Endometrial microvascular endothelial cells (primary cell): ENCODE data around the gene POLR2J2. TPM values are rescaled to one million over a fixed set of nuclear protein-coding genes. Genes with fewer than 3 reads are reported as not detected.
"Not testable (repeated sequence)": the region's sequence is repeated elsewhere in the genome, so short reads cannot be mapped to it uniquely, and the experiment has no call there.

Source experiments
- in situ Hi-C: cut with HindIII; loops from 2 replicates; pipeline ENCODE4 v1.10.0; 2017; ENCODE audit warnings: low sequenced_read_pairs, low pct_unique_long_range_greater_than_20kb; ENCODE audit errors: inconsistent ontology term
- total RNA-seq: library from RNA; depleted of rRNA; stranded (reverse); fragments of >200 nt; gene quantifications from one replicate; pipeline ENCODE4 v1.2.3, GENCODE V29; 2015; ENCODE audit errors: inconsistent ontology term

Gene POLR2J2
- total RNA-seq, 1 donor from 2014 or later: 2.0 TPM

DNA sequence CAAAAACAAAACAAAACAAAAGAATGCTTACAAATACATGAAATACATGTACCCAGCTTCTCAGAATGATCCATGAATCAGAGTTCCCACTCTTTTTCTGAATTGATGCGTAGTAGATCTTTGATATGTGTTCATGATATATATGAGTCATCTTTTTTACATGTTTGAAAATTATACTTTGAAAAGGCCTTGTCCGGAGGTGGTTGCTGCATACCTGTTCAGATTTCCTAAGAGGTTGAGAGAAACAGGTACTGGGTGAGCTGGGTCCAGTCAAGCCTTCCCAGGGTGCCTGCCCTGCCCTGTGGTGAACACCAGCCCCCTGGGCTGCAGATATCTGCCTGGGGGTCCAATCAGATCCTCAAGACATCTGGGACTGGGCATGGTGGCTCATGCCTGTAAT, 4.1 kb upstream of the POLR2J2 start:
- in situ Hi-C loops: not testable (repeated sequence)

DNA sequence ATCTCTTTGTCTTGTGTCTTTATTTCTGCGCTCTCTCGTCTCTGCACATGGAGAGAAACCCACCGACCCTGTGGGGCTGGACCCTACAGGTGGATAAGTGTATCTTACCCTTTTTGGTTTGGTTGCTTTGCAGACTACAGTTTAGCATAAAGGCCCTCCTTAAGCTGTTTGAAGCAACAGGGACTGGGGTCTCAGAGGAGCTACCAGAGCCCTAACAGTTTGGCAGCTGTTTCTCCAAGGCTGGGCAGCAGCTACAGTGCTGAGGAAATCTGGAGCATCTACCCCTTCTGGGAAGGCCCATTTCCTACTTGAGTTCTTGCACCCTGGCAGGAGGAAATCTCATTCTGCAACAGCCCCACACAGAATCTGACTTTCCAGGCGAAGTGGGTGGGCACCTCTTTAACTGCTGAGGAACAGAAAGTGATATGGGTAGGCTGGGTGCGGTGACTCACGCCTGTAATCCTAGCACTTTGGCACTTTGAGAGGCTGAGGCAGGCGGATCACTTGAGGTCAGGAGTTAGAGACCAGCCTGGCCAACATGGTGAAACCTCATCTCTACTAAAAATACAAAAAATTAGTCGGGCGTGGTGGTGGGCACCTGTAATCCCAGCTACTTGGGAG, 2.1 kb upstream of the POLR2J2 start:
- in situ Hi-C loops: not testable (repeated sequence)

DNA sequence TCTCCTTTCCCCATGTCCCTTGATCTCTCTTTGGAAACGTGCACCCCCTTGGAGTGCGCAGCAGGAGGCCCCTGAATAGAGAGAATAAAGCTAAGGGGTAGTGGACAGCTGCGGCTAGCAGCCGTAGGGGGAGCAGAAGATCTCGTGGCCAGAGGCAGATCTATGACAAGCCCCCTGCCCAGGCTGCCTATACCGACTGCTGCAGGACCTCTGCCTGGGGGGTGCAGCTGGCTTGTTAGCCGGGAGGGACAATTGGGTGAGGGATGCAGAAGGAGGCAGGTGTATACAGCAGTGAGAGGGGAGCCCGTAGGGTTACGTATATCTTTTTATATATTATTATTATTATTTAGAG, 469 bp upstream of the POLR2J2 start:
- in situ Hi-C loops: not testable (repeated sequence)

DNA sequence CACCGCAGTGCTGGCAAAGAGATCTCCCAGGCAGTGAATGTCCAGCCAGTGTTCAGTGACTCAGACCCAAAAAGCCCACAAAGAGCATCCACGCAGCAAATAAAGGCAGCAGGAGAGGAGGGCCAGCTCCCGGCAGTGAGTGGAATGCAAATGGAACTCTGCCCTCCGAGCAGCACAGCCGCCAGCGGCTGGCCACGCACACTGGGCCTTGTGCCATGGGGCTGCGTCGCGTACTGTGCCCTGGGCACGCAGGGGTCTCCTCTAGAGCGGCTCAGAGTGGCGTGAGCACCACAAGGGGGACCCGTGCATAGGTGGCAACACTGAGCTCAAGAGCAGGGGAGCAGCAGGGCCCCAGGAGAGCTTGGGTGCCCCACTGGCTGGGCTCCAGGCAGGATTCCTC, 3.9 kb downstream of the POLR2J2 start:
- in situ Hi-C loops: not testable (repeated sequence)

DNA sequence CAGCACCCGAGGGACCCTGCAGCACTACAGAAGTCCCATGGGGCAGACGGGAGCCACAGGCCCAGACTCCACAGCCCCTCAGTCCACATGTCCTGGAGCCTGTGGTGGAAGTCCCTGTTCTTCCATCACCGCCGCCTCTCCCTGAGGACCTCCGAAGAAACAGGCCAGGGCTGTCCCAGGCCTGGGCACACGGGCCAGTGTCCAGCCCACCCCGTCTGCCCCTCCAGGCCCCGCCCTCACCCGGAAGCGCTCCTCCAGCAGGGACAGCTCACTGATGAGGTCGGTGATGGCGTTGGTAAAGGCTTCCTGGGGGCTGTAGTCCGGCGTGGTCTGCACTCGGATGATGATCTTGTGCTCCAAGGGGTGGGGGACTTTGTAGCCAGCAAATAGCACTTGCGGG, 4.6 kb downstream of the POLR2J2 start:
- in situ Hi-C loops: not testable (repeated sequence)

DNA sequence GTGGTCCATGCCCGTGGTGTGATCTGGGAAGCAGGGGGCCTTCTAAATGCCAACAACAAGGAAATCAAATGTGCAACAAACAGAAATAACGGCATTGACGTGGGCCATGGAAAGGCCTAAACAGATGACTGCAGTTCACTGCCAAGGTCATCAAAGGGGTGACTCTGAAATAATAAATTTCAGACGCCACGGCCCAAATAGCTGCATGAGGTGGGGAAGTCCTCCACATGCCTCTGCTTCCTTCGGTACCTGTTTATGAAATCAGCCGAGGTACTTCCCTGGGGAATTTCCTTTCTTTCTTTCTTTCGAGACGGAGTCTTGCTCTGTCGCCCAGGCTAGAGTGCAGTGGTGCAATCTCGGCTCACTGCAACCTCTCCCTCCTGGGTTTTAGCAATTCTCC, 6.7 kb downstream of the POLR2J2 start:
- in situ Hi-C loops: not testable (repeated sequence)

DNA sequence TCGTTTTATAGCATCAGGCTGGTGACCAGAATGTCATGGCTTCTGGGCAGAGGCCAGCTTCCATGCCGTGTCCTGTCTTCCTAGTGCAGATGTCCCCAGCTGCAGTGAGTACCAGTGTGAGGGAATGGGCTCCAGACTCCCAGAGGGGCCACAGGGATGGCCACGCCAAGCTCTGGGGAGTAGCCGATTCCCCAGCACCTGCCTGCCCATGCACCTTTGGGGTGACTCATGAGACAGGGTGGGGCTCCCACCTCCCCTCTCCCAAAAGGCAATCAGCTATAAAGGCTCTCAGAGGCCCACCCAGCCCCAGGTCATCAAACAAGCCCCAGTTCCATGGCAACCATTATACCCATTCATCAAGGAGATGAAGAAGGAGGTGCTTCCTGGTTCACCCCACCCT, 21.5 kb downstream of the POLR2J2 start, which contains the start of gene SPDYE2B:
Gene SPDYE2B, plus strand, starts transcription at position 396 of the 400 bp plus-strand sequence. CDS start 2,030 bp downstream, outside the sequence.
- in situ Hi-C loops: not testable (repeated sequence)

DNA sequence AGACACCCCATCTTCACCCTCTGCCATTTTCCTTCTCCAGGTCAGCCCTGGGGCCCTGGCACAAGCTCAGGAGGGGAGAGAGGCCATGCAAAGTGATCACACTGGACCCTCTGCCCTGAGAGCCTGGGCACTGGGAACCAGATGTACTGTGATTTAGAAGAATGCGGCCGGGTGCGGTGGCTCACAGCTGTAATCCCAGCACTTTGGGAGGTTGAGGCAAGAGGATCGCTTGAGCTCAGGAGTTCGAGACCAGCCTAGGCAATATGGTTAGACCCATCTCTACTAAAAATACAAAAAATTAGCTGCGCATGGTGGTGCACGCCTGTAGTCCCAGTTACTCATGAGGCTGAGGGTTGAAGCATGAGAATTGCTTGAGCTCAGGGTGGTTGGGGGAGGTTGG, 23.6 kb downstream of the POLR2J2 start:
- in situ Hi-C loops: not testable (repeated sequence)

DNA sequence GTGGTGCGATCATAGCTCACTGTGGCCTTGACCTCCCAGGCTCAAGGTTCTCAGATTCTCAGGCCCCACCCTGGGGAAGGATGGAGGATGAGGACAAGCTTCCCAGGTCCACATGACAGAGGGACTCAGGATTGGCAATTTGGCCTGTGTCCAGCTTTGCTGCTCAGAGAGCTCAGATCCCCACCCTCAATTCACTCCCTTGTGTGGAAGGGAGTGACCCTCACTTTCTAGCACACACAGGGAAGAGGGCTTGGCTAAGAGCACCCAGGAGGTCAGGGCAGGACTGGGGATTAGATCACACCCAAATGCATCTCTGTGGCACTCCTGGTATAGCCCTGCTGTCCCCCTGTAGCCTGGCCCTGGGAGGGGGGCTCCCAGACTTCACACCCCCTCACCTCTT, 28.1 kb downstream of the POLR2J2 start:
- in situ Hi-C loops: not testable (repeated sequence)

DNA sequence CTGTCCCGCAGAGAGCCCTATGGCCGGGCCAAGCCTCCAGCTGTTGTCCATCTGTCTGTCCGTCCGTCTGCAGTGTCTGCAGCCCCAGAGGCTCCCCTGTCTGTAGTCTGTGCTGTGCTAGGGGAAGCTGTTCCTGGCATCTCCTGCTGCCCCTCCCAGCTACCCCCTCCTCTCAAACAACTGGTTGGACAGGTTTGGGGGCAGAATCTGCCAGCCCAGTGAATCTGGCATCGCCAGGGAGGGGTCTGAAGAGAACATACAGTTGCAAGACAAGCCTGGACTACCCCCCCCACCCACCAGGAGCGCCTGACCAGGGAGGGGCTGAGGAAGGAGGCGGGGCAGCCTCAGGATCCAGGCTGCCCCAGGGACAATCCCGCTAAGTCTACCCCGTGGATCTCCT, 28.8 kb downstream of the POLR2J2 start, which contains the start of gene UPK3BL1:
Gene UPK3BL1, minus strand, starts transcription at position 101 of the 400 bp plus-strand sequence. Its CDS starts 50 bp downstream, at position 51.
- in situ Hi-C loops: not testable (repeated sequence)

DNA sequence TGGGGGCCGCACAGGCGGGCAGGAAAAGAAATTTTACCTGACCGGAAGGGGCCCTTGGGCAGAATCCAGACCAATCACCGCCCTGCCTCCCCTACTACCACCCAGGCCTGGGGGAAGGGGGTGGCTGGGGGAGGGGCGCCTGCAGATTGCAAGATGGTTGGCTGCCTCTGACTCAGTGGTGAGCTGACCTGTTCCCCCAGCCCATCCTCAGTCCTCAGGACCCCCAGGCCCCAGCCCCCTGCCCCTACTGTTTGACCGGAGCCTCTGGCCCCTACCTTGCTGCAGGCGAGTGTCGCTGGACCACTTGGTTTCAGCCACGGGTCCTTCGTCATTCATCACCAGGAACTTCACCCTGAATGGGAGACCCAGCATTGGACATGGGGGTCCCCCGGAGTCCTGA, 32.6 kb downstream of the POLR2J2 start:
- in situ Hi-C loops: not testable (repeated sequence)

DNA sequence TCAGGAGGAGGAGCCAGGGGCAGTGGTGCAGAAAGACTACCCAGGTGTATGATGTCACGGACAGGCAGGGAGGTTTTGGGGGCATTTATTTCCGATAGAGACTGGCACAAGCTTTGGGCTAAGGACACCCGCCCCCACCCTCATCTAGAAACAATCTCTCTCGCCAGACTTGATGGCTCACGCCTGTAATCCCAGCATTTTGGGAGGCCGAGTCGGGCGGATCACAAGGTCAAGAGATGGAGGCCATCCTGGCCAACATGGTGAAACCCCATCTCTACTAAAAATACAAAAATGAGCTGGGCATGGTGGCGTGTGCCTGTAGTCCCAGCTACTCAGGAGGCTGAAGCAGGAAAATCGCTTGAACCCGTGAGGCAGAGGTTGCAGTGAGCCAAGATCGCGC, 34.5 kb downstream of the POLR2J2 start:
- in situ Hi-C loops: not testable (repeated sequence)

DNA sequence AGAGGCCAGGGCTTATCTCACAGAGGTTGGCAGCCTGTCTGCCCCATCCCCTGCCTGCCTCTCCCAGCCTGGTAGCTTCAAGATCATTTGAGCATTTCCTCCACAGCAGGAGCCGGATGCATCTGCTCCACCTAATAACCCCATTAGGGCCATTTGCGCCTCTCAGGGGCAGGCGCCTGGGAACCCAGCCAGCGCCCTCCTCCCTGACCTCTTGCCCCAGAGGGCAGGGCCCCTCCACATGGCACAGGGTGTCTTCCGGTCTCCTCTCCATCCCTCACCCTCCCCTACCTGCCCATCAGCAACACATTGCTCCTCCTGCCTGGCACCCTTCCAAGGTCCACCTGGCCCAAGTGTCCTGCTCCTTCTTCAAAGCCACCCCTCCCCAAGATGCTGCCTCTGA, 36.1 kb downstream of the POLR2J2 start:
- in situ Hi-C loops: not testable (repeated sequence)

DNA sequence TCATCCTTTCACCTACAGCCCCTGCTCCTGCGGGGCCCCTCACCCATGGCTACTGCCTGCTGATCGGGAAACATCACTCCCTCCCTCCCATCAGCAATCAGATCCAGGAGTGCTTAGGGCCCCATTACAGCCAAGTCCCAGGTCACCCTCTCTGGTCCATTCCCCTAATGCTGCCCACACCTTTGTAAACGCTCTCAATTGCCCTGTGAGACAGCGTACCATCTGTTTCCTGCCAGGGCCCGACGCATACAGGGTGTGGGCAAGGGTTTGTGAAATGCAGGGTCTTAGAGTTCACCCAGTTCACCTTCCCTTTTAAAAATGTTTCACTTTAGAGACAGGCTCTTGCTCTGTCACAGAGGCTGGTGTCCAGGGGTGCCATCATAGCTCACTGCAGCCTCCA, 37.2 kb downstream of the POLR2J2 start:
- in situ Hi-C loops: not testable (repeated sequence)

DNA sequence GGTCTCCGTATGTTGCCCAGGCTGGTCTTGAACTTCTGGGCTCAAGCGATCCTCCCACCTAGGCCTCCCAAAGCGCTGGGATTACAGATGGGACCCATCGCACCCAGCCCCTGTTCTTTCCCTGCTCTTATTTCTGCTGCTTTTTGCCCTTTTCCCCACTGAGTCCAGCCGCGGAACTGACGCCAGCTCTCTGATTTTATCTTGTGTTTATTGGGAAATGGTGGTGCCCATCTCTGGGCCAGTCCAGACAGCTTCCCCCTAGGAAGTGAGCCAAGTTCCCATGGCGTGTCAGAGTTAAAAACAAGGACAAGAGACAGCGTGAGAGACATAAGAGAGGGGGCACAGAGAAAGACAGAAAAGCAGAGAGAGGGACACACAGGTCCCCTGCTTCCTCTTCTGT, 40.8 kb downstream of the POLR2J2 start:
- in situ Hi-C loops: not testable (repeated sequence)

DNA sequence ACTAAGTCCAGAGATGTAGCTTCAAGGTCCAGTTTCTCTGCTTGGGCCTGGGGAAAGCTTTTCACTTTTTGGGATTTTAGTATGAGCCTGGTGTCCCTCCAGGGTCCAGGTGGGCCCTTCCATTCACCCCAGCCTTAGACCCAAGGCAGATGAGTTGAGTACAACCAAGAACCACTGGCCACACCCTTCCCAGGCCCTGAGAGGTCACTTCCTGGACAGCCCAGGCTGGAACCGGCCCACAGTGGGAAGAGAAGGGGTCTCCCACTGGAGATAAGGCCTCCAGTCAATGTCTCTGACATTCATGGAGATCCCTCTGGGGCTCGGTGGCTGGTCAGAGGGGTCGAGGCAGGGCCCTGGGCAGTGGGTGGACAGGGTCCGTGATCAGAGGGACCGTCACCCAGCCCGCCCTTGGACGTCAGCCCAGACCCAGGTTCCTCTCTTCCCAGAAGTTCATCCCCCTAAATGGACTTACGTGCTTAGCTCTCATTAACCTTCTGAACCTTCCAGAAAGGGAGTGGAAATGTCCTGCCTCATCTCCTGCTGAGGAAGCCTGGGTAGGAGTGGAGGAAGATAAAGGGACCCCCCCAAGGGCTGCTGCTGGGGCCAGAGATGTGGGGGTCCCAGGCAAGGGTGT, 44.1 kb downstream of the POLR2J2 start:
- in situ Hi-C loops: not testable (repeated sequence)

DNA sequence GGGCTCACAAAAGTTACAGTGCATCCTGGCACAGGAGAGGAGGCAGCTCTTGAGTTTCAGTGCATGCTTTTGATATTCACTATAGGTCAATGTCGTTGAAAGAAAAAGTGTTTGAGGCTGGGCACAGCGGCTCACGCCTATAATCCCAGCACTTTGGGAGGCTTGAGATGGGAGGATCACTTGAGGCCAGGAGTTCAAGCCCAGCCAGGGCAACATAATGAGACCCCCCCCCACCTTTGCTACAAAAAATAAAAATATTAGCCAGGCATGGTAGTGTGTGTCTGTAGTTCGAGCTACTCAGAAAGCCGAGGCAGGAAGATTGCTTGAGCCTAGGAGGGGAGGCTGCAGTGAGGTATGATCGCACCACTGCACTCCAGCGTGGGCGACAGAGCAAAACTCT, 53.3 kb downstream of the POLR2J2 start:
- in situ Hi-C loops: not testable (repeated sequence)

DNA sequence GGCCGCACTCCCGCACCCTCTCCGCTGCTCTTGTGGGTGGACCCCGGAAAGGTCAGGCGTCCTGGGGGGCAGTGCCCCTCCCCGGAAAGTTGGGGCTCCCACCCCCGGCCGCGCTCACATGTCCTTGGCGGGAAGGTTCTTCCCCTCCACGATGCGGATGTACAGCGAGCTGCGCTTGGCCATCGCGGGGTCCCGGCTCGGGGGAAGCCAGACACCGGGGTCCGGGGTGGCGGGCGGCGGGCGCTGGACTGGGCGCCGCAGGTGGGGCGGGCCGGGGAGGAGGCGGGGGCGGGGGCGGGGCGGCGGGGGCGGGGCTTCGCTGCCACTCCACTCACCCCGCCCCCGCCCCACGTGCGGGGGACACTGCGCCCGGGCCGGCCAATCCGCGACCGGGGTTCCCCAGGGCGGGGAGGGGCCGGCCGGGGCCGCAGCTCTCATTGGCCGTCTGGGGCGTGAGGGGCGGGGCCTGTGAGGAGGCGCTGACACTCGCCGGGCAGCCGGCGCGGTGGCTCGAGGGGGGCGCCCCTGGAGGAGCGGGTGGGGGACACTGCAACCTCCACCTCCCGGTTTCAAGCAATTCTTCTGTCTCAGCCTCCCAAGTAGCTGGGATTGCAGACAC, 54.8 kb downstream of the POLR2J2 start, which contains the start of gene RASA4:
Gene RASA4, minus strand, starts transcription at position 250 of the 619 bp plus-strand sequence. Its CDS starts 67 bp downstream, at position 183.
- in situ Hi-C loops: not testable (repeated sequence)
